GM23338 (cell line): ENCODE measurements around the gene KRTDAP. TPM values are rescaled to one million over a fixed set of nuclear protein-coding genes. Genes with fewer than 3 reads are reported as not detected.

Experiments
- ATAC-seq: fragments of 200-7000 bp; cut with Tn5 transposase; 3 replicates; pipeline ENCODE4 v1.9.1; 2020
- DNase-seq: peaks from one replicate; pipeline ENCODE4 v3.0.0-alpha.2; 2015; ENCODE audit warnings: low spot score
- H2AFZ ChIP-seq: fragments of 200-600 bp; sonication (generic); 2 replicates; pipeline ENCODE4 v1.8.0; 2016; ENCODE audit warnings: antibody characterized with exemption, mild to moderate bottlenecking, moderate library complexity
- H3F3A ChIP-seq: fragments of 200-600 bp; sonication (generic); replicated peaks from 2 replicates; pipeline ENCODE4 v1.8.0; 2017; ENCODE audit warnings: antibody characterized with exemption, mixed run types, low read depth
- H3K27ac ChIP-seq: fragments of 200-600 bp; sonication (generic); 2 replicates; pipeline ENCODE4 v1.6.1; 2016; ENCODE audit warnings: low read depth
- H3K27me3 ChIP-seq: fragments of 200-600 bp; sonication (generic); 2 replicates; pipeline ENCODE4 v1.8.0; 2016; ENCODE audit warnings: mild to moderate bottlenecking, mixed run types, moderate library complexity; ENCODE audit not compliant: insufficient read depth
- H3K36me3 ChIP-seq: fragments of 200-600 bp; sonication (generic); 2 replicates; pipeline ENCODE4 v1.8.0; 2016; ENCODE audit warnings: mild to moderate bottlenecking; ENCODE audit not compliant: insufficient read depth
- H3K4me1 ChIP-seq: fragments of 200-600 bp; sonication (generic); 2 replicates; pipeline ENCODE4 v1.8.0; 2016; ENCODE audit warnings: mild to moderate bottlenecking, moderate library complexity; ENCODE audit not compliant: insufficient read depth
- H3K4me2 ChIP-seq: fragments of 200-600 bp; sonication (generic); 2 replicates; pipeline ENCODE4 v1.7.1; 2017; ENCODE audit warnings: mixed run types
- H3K4me3 ChIP-seq: fragments of 200-600 bp; sonication (generic); 2 replicates; pipeline ENCODE4 v1.6.1; 2016; ENCODE audit warnings: mixed run types
- H3K79me2 ChIP-seq: fragments of 200-600 bp; sonication (generic); replicated peaks from 2 replicates; pipeline ENCODE4 v1.8.0; 2017; ENCODE audit warnings: mild to moderate bottlenecking; ENCODE audit not compliant: insufficient read depth
- H3K9me2 ChIP-seq: fragments of 200-600 bp; sonication (generic); 2 replicates; pipeline ENCODE4 v1.8.0; 2017; ENCODE audit not compliant: insufficient read depth
- H4K20me1 ChIP-seq: fragments of 200-600 bp; sonication (generic); replicated peaks from 2 replicates; pipeline ENCODE4 v1.8.0; 2017; ENCODE audit warnings: mild to moderate bottlenecking; ENCODE audit not compliant: insufficient read depth
- H3K27ac Mint-ChIP-seq: 2 replicates; pipeline ENCODE4 v1.8.0; 2020; ENCODE audit warnings: inconsistent platforms, mild to moderate bottlenecking, moderate library complexity, mixed read lengths
- H3K27me3 Mint-ChIP-seq: 3 replicates; pipeline ENCODE4 v1.8.0; 2022; ENCODE audit warnings: low read depth, mild to moderate bottlenecking, moderate library complexity, mixed read lengths, inconsistent platforms; ENCODE audit not compliant: insufficient read depth, poor library complexity
- H3K36me3 Mint-ChIP-seq: 3 replicates; pipeline ENCODE4 v1.8.0; 2021; ENCODE audit warnings: low read depth, mild to moderate bottlenecking, inconsistent platforms, moderate library complexity, mixed read lengths
- H3K4me1 Mint-ChIP-seq: 3 replicates; pipeline ENCODE4 v1.8.0; 2020; ENCODE audit warnings: mild to moderate bottlenecking, inconsistent platforms, mixed read lengths
- H3K4me3 Mint-ChIP-seq: 3 replicates; pipeline ENCODE4 v1.8.0; 2021; ENCODE audit warnings: moderate library complexity, mild to moderate bottlenecking, inconsistent platforms, mixed read lengths
- H3K9me3 Mint-ChIP-seq: 3 replicates; pipeline ENCODE4 v1.8.0; 2020; ENCODE audit warnings: moderate library complexity, mild to moderate bottlenecking, inconsistent platforms, mixed read lengths
- CREB1 ChIP-seq: fragments of 250-450 bp; sonication (Bioruptor Pico); IDR thresholded peaks from 2 replicates; pipeline ENCODE4 v1.5.0; 2020; ENCODE audit warnings: low read depth, mild to moderate bottlenecking, moderate library complexity
- EZH2 ChIP-seq: fragments of 200-600 bp; sonication (generic); IDR thresholded peaks from one replicate; pipeline ENCODE4 v1.8.0; 2017; ENCODE audit warnings: antibody characterized with exemption, mild to moderate bottlenecking, low read depth; ENCODE audit not compliant: unreplicated experiment
- EZH2phosphoT487 ChIP-seq: fragments of 200-600 bp; sonication (generic); IDR thresholded peaks from one replicate; pipeline ENCODE4 v1.8.1; 2018; ENCODE audit warnings: antibody characterized with exemption; ENCODE audit not compliant: unreplicated experiment
- JUNB ChIP-seq: IDR thresholded peaks from one replicate; pipeline ENCODE4 v1.6.1; 2016; ENCODE audit warnings: antibody characterized with exemption; ENCODE audit not compliant: unreplicated experiment
- POLR2AphosphoS5 ChIP-seq: IDR thresholded peaks from 2 replicates; pipeline ENCODE4 v1.6.1; 2016; ENCODE audit warnings: antibody characterized with exemption, low read depth
- STAT1 ChIP-seq: IDR thresholded peaks from one replicate; pipeline ENCODE4 v1.6.1; 2016; ENCODE audit warnings: antibody characterized with exemption; ENCODE audit not compliant: unreplicated experiment
- ZNF114 ChIP-seq: fragments of 250-450 bp; sonication (Bioruptor Pico); IDR thresholded peaks from 2 replicates; pipeline ENCODE4 v1.5.0; 2020; ENCODE audit warnings: mild to moderate bottlenecking, moderate library complexity
- ZNF331 ChIP-seq: fragments of 250-450 bp; sonication (Bioruptor Pico); IDR thresholded peaks from 2 replicates; pipeline ENCODE4 v1.5.0; 2020; ENCODE audit warnings: low read depth, mild to moderate bottlenecking, moderate library complexity
- polyA plus RNA-seq: library from polyadenylated mRNA; unstranded; fragments of >200 nt; fragmentation: Nextera tagmentation; extraction: Ambion mirVana; gene quantifications from 2 replicates; pipeline ENCODE4 v1.2.1, GENCODE V29; 2016
- total RNA-seq: library from RNA; depleted of rRNA; stranded (reverse); fragments of >200 nt; shearing (Covaris generic); gene quantifications from 2 replicates; pipeline ENCODE4 v1.2.3, GENCODE V29; 2014
- TF ChIP-seq, protein P1 (sequence below): IDR thresholded peaks from one replicate; pipeline ENCODE4 v1.6.1; 2018; ENCODE audit warnings: antibody characterized with exemption; ENCODE audit not compliant: unreplicated experiment
- TF ChIP-seq, protein P2 (sequence below): fragments of 250-450 bp; sonication (Bioruptor Pico); IDR thresholded peaks from 2 replicates; pipeline ENCODE4 v1.5.0; 2020; ENCODE audit warnings: mild to moderate bottlenecking, moderate library complexity
- TF ChIP-seq, protein P3 (sequence below): IDR thresholded peaks from 2 replicates; pipeline ENCODE4 v1.6.1; 2016; ENCODE audit warnings: antibody characterized with exemption

Gene KRTDAP
- total and polyA plus RNA-seq, 2 experiments from 2014 or later, result 2.7 TPM; not detected in 1

DNA sequence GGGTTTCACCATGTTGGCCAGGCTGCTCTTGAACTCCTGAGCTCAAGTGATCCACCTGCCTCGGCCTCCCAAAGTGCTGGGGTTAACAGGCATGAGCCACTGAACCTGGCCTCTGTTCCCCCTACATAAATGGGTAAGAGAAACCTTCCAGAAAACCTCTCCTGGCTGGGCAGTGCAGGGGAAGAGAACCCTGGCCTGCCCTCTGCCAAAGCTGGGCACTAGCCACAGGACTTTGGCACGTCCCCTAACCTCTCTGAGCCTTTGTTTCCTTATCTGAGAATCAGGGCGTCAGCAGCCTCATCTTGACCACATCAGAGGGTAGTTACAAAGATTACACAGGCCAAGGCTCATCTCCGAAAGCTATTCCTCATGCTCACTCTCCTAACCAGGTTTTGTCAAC lies 35.6 kb upstream of the KRTDAP start:
- Histone ChIP-seq H3K4me3 (no peak overlapping the region), H3F3A (no peaks in the 10 kb centered on the region), H3K79me2 (no peaks in the 10 kb centered on the region), H3K27me3 (no peaks in the 10 kb centered on the region), H3K4me1 (peaks cover 24% of the 10 kb centered on the region), H3K27ac (no peak overlapping the region), H3K36me3 (no peaks in the 10 kb centered on the region), H3K4me2 (no peak overlapping the region), H3K9me2 (no peaks in the 10 kb centered on the region), H2AFZ (no peak overlapping the region), H4K20me1 (no peaks in the 10 kb centered on the region)
- peaks cover 36% of the 10 kb centered on the region for H3K4me1 Mint-ChIP-seq
- H3K9me3 Mint-ChIP-seq, result no peaks in the 10 kb centered on the region
- no peak overlapping the region for H3K27ac Mint-ChIP-seq
- no peak for DNase-seq
- no peaks in the 10 kb centered on the region; the same call in 2 of the 3 replicates for H3K36me3 Mint-ChIP-seq
- H3K27me3 Mint-ChIP-seq, result peaks cover 26% of the 10 kb centered on the region
- H3K4me3 Mint-ChIP-seq, result no peak overlapping the region
- ATAC-seq, result no peak
- TF ChIP-seq, protein P1, sequence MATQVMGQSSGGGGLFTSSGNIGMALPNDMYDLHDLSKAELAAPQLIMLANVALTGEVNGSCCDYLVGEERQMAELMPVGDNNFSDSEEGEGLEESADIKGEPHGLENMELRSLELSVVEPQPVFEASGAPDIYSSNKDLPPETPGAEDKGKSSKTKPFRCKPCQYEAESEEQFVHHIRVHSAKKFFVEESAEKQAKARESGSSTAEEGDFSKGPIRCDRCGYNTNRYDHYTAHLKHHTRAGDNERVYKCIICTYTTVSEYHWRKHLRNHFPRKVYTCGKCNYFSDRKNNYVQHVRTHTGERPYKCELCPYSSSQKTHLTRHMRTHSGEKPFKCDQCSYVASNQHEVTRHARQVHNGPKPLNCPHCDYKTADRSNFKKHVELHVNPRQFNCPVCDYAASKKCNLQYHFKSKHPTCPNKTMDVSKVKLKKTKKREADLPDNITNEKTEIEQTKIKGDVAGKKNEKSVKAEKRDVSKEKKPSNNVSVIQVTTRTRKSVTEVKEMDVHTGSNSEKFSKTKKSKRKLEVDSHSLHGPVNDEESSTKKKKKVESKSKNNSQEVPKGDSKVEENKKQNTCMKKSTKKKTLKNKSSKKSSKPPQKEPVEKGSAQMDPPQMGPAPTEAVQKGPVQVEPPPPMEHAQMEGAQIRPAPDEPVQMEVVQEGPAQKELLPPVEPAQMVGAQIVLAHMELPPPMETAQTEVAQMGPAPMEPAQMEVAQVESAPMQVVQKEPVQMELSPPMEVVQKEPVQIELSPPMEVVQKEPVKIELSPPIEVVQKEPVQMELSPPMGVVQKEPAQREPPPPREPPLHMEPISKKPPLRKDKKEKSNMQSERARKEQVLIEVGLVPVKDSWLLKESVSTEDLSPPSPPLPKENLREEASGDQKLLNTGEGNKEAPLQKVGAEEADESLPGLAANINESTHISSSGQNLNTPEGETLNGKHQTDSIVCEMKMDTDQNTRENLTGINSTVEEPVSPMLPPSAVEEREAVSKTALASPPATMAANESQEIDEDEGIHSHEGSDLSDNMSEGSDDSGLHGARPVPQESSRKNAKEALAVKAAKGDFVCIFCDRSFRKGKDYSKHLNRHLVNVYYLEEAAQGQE, result no peak
- TF ChIP-seq EZH2phosphoT487, result no peak
- TF ChIP-seq EZH2, result no peak
- no peak for TF ChIP-seq STAT1
- TF ChIP-seq, protein P2, sequence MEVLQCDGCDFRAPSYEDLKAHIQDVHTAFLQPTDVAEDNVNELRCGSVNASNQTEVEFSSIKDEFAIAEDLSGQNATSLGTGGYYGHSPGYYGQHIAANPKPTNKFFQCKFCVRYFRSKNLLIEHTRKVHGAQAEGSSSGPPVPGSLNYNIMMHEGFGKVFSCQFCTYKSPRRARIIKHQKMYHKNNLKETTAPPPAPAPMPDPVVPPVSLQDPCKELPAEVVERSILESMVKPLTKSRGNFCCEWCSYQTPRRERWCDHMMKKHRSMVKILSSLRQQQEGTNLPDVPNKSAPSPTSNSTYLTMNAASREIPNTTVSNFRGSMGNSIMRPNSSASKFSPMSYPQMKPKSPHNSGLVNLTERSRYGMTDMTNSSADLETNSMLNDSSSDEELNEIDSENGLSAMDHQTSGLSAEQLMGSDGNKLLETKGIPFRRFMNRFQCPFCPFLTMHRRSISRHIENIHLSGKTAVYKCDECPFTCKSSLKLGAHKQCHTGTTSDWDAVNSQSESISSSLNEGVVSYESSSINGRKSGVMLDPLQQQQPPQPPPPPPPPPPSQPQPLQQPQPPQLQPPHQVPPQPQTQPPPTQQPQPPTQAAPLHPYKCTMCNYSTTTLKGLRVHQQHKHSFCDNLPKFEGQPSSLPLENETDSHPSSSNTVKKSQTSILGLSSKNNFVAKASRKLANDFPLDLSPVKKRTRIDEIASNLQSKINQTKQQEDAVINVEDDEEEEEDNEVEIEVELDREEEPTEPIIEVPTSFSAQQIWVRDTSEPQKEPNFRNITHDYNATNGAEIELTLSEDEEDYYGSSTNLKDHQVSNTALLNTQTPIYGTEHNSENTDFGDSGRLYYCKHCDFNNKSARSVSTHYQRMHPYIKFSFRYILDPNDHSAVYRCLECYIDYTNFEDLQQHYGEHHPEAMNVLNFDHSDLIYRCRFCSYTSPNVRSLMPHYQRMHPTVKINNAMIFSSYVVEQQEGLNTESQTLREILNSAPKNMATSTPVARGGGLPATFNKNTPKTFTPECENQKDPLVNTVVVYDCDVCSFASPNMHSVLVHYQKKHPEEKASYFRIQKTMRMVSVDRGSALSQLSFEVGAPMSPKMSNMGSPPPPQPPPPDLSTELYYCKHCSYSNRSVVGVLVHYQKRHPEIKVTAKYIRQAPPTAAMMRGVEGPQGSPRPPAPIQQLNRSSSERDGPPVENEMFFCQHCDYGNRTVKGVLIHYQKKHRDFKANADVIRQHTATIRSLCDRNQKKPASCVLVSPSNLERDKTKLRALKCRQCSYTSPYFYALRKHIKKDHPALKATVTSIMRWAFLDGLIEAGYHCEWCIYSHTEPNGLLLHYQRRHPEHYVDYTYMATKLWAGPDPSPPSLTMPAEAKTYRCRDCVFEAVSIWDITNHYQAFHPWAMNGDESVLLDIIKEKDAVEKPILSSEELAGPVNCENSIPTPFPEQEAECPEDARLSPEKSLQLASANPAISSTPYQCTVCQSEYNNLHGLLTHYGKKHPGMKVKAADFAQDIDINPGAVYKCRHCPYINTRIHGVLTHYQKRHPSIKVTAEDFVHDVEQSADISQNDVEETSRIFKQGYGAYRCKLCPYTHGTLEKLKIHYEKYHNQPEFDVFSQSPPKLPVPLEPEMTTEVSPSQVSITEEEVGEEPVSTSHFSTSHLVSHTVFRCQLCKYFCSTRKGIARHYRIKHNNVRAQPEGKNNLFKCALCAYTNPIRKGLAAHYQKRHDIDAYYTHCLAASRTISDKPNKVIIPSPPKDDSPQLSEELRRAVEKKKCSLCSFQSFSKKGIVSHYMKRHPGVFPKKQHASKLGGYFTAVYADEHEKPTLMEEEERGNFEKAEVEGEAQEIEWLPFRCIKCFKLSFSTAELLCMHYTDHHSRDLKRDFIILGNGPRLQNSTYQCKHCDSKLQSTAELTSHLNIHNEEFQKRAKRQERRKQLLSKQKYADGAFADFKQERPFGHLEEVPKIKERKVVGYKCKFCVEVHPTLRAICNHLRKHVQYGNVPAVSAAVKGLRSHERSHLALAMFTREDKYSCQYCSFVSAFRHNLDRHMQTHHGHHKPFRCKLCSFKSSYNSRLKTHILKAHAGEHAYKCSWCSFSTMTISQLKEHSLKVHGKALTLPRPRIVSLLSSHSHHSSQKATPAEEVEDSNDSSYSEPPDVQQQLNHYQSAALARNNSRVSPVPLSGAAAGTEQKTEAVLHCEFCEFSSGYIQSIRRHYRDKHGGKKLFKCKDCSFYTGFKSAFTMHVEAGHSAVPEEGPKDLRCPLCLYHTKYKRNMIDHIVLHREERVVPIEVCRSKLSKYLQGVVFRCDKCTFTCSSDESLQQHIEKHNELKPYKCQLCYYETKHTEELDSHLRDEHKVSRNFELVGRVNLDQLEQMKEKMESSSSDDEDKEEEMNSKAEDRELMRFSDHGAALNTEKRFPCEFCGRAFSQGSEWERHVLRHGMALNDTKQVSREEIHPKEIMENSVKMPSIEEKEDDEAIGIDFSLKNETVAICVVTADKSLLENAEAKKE (CRISPR knock-in tag), result no peak
- TF ChIP-seq, protein P3, sequence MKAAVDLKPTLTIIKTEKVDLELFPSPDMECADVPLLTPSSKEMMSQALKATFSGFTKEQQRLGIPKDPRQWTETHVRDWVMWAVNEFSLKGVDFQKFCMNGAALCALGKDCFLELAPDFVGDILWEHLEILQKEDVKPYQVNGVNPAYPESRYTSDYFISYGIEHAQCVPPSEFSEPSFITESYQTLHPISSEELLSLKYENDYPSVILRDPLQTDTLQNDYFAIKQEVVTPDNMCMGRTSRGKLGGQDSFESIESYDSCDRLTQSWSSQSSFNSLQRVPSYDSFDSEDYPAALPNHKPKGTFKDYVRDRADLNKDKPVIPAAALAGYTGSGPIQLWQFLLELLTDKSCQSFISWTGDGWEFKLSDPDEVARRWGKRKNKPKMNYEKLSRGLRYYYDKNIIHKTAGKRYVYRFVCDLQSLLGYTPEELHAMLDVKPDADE, result no peak
- no peak for TF ChIP-seq POLR2AphosphoS5
- TF ChIP-seq ZNF331 (CRISPR knock-in tag), result no peak
- no peak for TF ChIP-seq ZNF114 (CRISPR knock-in tag)
- no peak for TF ChIP-seq JUNB
- no peak for TF ChIP-seq CREB1
